Adrenal gland (tissue), 5 donors: Measurements from ENCODE around the gene DNAJB8.

Source experiments
- POLR2A ChIP-seq, 2 donors: fragments of 450-650 bp; IDR thresholded peaks; one replicate each; pipeline ENCODE4 v1.6.1; 2017; ENCODE audit warnings: antibody characterized with exemption in 2 of 2, mild to moderate bottlenecking in 2 of 2, moderate library complexity in 1 of 2
- TF ChIP-seq, protein P1 (sequence below), 6 experiments: fragments of 450-650 bp in 4 of 6; fragments of 200-600 bp in 2 of 6; sonication (generic) in 1 of 6; IDR thresholded peaks; 1 replicate in 5 of 6; 2 replicates in 1 of 6; pipeline versions ENCODE4 v1.5.1 to v1.8.0; 2016 to 2021; ENCODE audit warnings: antibody characterized with exemption in 6 of 6, mild to moderate bottlenecking in 2 of 6, moderate library complexity in 1 of 6
- donor health status: DM: no; HTN: no; CAD: no.

- TF ChIP-seq, protein P1, sequence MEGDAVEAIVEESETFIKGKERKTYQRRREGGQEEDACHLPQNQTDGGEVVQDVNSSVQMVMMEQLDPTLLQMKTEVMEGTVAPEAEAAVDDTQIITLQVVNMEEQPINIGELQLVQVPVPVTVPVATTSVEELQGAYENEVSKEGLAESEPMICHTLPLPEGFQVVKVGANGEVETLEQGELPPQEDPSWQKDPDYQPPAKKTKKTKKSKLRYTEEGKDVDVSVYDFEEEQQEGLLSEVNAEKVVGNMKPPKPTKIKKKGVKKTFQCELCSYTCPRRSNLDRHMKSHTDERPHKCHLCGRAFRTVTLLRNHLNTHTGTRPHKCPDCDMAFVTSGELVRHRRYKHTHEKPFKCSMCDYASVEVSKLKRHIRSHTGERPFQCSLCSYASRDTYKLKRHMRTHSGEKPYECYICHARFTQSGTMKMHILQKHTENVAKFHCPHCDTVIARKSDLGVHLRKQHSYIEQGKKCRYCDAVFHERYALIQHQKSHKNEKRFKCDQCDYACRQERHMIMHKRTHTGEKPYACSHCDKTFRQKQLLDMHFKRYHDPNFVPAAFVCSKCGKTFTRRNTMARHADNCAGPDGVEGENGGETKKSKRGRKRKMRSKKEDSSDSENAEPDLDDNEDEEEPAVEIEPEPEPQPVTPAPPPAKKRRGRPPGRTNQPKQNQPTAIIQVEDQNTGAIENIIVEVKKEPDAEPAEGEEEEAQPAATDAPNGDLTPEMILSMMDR (IDR thresholded peaks at IDR 0.05) = no peak
- TF ChIP-seq POLR2A (IDR thresholded peaks at IDR 0.05) = no peak
Measured at GRCh38 chr3:128475355-128475754, 8.7 kb upstream of the DNAJB8 start.
